Myometrial cell (primary cell): ENCODE measurements around the gene CRYL1. TPM values are rescaled to one million over a fixed set of nuclear protein-coding genes. Genes with fewer than 3 reads are reported as not detected.

Experiments used
- total RNA-seq: library from RNA; depleted of rRNA; stranded (reverse); fragments of >200 nt; gene quantifications from 2 replicates; pipeline ENCODE4 v1.2.3, GENCODE V29; 2015

The CRYL1 gene
- total RNA-seq, result 22.2 and 24.8 TPM in 2 replicates

GRCh38 chr13:20525601-20526544, at the start of gene CRYL1:
TSS of gene CRYL1 (minus strand) at chr13:20525857. CDS start at chr13:20525794, 63 bp downstream.

GRCh38 chr13:20566898-20567874, 41.5 kb upstream of the CRYL1 start, which contains the start of gene IFT88:
TSS of gene IFT88 (plus strand) at chr13:20567157. CDS start at chr13:20574386, 7,229 bp downstream.

Other genes starting within 250 kb of the CRYL1 start
- gene IFT88, start 41.3 kb upstream of the CRYL1 start, total RNA-seq, result 13.3 and 16.1 TPM in 2 replicates
- 0.35 and 2.9 TPM in 2 replicates for gene IL17D, start 177.8 kb upstream of the CRYL1 start, total RNA-seq
- gene EEF1AKMT1, start 248.1 kb upstream of the CRYL1 start, total RNA-seq, result 16.3 and 21.0 TPM in 2 replicates